Sigmoid colon (tissue), 3 donors: ENCODE measurements around the gene TUBA3E.
"Not testable (repeated sequence)": the region's sequence is repeated elsewhere in the genome, so short reads cannot be mapped to it uniquely, and the experiment has no call there.

Experiments
- CTCF ChIP-seq, 4 experiments: fragments of 450-650 bp in 3 of 4; fragments of 200-600 bp in 1 of 4; IDR thresholded peaks; one replicate each; pipeline ENCODE4 v1.5.1; 2016 to 2019; ENCODE audit warnings: antibody characterized with exemption in 4 of 4, mild to moderate bottlenecking in 3 of 4, moderate library complexity in 2 of 4
- POLR2A ChIP-seq, 2 donors: fragments of 450-650 bp; IDR thresholded peaks; one replicate each; pipeline ENCODE4 v1.6.1; 2016; ENCODE audit warnings: antibody characterized with exemption in 2 of 2, mild to moderate bottlenecking in 2 of 2, moderate library complexity in 2 of 2

DNA sequence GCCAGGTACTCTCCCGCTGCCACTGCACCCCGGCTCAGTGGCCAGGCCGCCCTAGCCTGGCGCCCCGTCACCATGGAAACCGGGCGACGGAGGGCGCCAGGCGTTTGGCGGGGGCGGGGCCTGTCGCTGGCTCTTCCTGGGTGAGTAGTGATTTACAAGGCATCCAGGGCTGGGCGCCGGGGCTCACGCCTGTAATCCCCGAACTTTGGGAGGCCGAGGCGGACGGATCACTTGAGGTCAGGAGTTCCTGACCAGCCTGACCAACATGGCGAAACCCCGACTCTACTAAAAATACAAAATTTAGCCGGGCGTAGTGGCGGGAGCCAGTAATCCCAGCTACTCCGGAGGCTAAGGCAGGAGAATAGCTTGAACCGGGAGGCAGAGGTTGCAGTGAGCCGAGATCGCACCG is 53.2 kb downstream of the TUBA3E start, which contains the start of gene CCDC74B:
- TF ChIP-seq POLR2A, CTCF (IDR thresholded peaks at IDR 0.05): not testable (repeated sequence)
